Measurements from ENCODE around the gene ARHGAP22. TPM values are rescaled to one million over a fixed set of nuclear protein-coding genes. Genes with fewer than 3 reads are reported as not detected.

Gene ARHGAP22
- total and polyA plus RNA-seq, 7 experiments from 2014 or later: 0.37 to 2.9 (median 1.1) TPM; not detected in 3

DNA sequence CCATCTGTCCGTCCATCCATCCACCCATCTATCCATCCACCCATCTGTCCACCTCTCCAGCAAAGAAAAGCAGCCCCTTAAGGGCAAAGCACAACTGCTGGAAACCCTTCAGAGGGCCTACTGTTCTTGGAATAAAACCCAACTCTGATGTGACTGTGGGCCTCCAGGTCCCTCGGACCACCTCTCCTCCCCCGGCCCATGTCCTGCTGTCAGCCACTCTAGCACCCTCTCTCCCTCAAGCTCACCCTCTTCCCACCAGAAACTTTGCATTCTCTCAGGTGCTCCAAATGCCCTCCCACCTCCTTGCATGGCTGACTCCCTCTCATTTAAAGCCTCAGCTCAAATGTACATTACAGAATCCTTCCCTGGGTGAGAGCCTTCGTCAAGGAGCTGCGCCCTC is 110.3 kb downstream of the ARHGAP22 start:
- H3K27me3 Mint-ChIP-seq: peaks cover 0 to 32% (median 15%) of the 10 kb centered on the region in 5 donors
- Histone ChIP-seq H3K27me3 (ENCODE audit: control insufficient read depth in 2 of 2, insufficient read depth in 2 of 2, low read length in 2 of 2) (no peaks in the 10 kb centered on the region), H3K4me1 (ENCODE audit: control insufficient read depth in 2 of 2, insufficient read depth in 2 of 2, low read length in 2 of 2) (no peaks in the 10 kb centered on the region), H3K4me3 (ENCODE audit: low read length) (no peak overlapping the region), H3K36me3 (ENCODE audit: control insufficient read depth in 2 of 3, insufficient read depth in 3 of 3, low read length in 3 of 3) (no peaks in the 10 kb centered on the region), H3K9me3 (ENCODE audit: control insufficient read depth in 2 of 3, low read length in 3 of 3) (no peaks in the 10 kb centered on the region), H3K27ac (ENCODE audit: low read depth, low read length) (no peak overlapping the region)
- no peak for ATAC-seq
- no peaks in the 10 kb centered on the region for H3K9me3 Mint-ChIP-seq
- DNase-seq: no peak
- CTCF ChIA-PET: no interaction called here
- H3K4me1 Mint-ChIP-seq: peaks cover 9 to 22% (median 15%) of the 10 kb centered on the region in 7 donors
- intact Hi-C loops (cut with micrococcal nuclease): no loop called here
- peak overlapping the region in 5 of 10 donors; percentile 0 to 37 (median 15) for H3K4me3 Mint-ChIP-seq
- H3K27ac Mint-ChIP-seq: no peak overlapping the region
- no peaks in the 10 kb centered on the region for H3K36me3 Mint-ChIP-seq
- POLR2A ChIA-PET: no interaction called here

DNA sequence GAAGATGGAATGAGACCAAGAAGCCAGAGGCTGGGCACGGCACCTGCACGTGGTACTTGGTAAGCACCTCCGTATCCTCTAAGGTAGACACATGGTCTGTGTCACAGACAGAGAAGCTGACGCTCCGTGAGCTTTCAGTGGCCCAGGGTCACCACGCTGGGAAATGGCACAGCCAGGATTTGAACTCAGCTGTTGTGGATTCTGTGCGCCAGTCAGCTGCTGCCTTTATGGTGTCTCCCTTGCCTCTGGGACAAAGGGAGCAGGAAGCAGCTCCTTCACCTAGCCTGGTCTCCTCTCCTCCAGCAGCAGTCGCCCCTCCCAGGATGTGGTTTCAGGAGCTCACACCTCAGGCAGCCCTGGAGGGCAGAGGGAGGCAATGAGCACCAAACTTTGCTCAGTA is 110.8 kb downstream of the ARHGAP22 start:
- Mint-ChIP-seq H3K27me3 (peaks cover 0 to 32% (median 15%) of the 10 kb centered on the region in 5 donors), H3K9me3 (no peaks in the 10 kb centered on the region), H3K36me3 (no peaks in the 10 kb centered on the region), H3K4me1 (peaks cover 9 to 22% (median 15%) of the 10 kb centered on the region in 7 donors), H3K27ac (no peak overlapping the region), H3K4me3 (peak overlapping the region in 5 of 10 donors; percentile 0 to 37 (median 15))
- DNase-seq: no peak
- intact Hi-C loops (cut with micrococcal nuclease): no loop called here
- Histone ChIP-seq H3K4me1 (ENCODE audit: control insufficient read depth in 2 of 2, insufficient read depth in 2 of 2, low read length in 2 of 2) (no peaks in the 10 kb centered on the region), H3K4me3 (ENCODE audit: low read length) (no peak overlapping the region), H3K27ac (ENCODE audit: low read depth, low read length) (no peak overlapping the region), H3K36me3 (ENCODE audit: control insufficient read depth in 2 of 3, insufficient read depth in 3 of 3, low read length in 3 of 3) (no peaks in the 10 kb centered on the region), H3K27me3 (ENCODE audit: control insufficient read depth in 2 of 2, insufficient read depth in 2 of 2, low read length in 2 of 2) (no peaks in the 10 kb centered on the region), H3K9me3 (ENCODE audit: control insufficient read depth in 2 of 3, low read length in 3 of 3) (no peaks in the 10 kb centered on the region)
- ATAC-seq: no peak
- ChIA-PET POLR2A (no interaction called here), CTCF (no interaction called here)

DNA sequence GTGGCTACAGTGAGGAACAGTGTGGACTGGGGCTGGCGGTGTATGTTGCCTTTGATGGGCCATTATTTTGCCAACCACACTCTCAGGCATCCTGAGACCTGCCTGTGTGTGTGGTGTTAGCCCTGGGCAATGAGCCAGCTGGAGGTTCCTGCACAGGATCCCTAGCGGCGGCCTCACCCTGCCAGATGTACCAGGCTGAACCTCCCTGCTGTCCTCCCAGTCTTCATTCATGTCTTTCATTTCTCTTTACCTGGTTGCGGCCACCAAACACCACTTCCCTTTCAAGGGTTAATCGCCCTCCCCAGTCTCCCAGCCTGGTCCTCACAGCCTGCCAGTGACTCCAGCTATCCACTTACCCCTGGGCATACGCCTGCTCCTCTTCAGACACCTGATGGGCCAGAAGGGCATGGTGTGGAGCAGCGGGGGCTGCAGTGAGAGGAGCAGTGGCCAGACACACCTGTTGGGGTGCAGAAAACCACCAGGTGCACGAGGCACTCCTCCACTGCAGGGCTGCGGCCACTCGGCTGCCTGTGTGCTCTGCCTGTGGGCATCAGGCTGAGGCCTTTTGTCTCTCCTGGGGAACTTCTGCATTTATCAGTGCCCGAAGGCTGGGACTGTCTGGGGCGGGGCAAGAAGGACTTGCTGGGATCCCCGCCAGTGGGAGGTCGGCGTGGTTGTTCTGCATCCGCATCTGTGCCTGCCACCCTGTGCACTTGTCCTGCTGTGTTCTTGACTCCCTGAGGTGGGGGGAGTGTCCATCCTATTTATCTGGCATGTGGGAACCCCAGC is 111.6 kb downstream of the ARHGAP22 start:
- H3K4me1 ChIP-seq (ENCODE audit: control insufficient read depth in 2 of 2, insufficient read depth in 2 of 2, low read length in 2 of 2): no peaks in the 10 kb centered on the region
- DNase-seq (no peak), ATAC-seq (peak; percentile 71)
- intact Hi-C loops (cut with micrococcal nuclease): no loop called here
- Mint-ChIP-seq H3K27me3 (peaks cover under 1 to 32% (median 15%) of the 10 kb centered on the region in 5 donors), H3K36me3 (no peaks in the 10 kb centered on the region), H3K4me1 (peaks cover 9 to 22% (median 15%) of the 10 kb centered on the region in 7 donors), H3K9me3 (no peaks in the 10 kb centered on the region), H3K4me3 (no peak overlapping the region), H3K27ac (no peak overlapping the region)
- CTCF ChIA-PET: no interaction called here
- H3K9me3 ChIP-seq (ENCODE audit: control insufficient read depth in 2 of 3, low read length in 3 of 3): no peaks in the 10 kb centered on the region
- H3K36me3 ChIP-seq (ENCODE audit: control insufficient read depth in 2 of 3, insufficient read depth in 3 of 3, low read length in 3 of 3): no peaks in the 10 kb centered on the region
- no peak overlapping the region for H3K4me3 ChIP-seq (ENCODE audit: low read length)
- no peak overlapping the region for H3K27ac ChIP-seq (ENCODE audit: low read depth, low read length)
- POLR2A ChIA-PET: no interaction called here
- H3K27me3 ChIP-seq (ENCODE audit: control insufficient read depth in 2 of 2, insufficient read depth in 2 of 2, low read length in 2 of 2): no peaks in the 10 kb centered on the region

DNA sequence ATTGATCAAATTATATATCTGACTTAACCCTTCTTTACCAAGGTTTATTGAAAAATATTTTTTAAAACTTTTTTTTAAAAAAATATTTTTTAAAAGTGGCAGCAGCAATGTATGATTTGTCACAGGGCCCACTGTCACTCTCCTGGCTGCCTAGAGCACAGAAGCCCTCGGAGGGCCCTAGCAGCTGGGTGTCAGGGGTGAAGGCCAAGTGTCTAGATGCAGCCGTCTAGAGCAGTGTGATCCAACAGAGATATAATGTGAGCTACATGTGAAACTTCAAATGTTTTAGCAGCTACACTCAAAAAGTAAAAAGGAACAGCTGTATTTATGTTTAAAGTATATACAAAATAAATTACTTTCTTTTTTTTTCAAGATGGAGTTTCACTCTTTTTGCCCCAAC is 112.7 kb downstream of the ARHGAP22 start:
- H3K27me3 ChIP-seq (ENCODE audit: control insufficient read depth in 2 of 2, insufficient read depth in 2 of 2, low read length in 2 of 2): no peaks in the 10 kb centered on the region
- no peaks in the 10 kb centered on the region for H3K36me3 ChIP-seq (ENCODE audit: control insufficient read depth in 2 of 3, insufficient read depth in 3 of 3, low read length in 3 of 3)
- H3K27ac ChIP-seq (ENCODE audit: low read depth, low read length): no peak overlapping the region
- Mint-ChIP-seq H3K4me1 (peaks cover 8 to 22% (median 15%) of the 10 kb centered on the region in 7 donors), H3K4me3 (no peak overlapping the region), H3K27me3 (peaks cover 3 to 28% (median 15%) of the 10 kb centered on the region in 5 donors), H3K27ac (no peak overlapping the region), H3K36me3 (no peaks in the 10 kb centered on the region), H3K9me3 (no peaks in the 10 kb centered on the region)
- intact Hi-C loops (cut with micrococcal nuclease): no loop called here
- no peaks in the 10 kb centered on the region for H3K4me1 ChIP-seq (ENCODE audit: control insufficient read depth in 2 of 2, insufficient read depth in 2 of 2, low read length in 2 of 2)
- no peak overlapping the region for H3K4me3 ChIP-seq (ENCODE audit: low read length)
- ChIA-PET POLR2A (no interaction called here), CTCF (no interaction called here)
- DNase-seq: no peak
- H3K9me3 ChIP-seq (ENCODE audit: control insufficient read depth in 2 of 3, low read length in 3 of 3): no peaks in the 10 kb centered on the region
- no peak for ATAC-seq

DNA sequence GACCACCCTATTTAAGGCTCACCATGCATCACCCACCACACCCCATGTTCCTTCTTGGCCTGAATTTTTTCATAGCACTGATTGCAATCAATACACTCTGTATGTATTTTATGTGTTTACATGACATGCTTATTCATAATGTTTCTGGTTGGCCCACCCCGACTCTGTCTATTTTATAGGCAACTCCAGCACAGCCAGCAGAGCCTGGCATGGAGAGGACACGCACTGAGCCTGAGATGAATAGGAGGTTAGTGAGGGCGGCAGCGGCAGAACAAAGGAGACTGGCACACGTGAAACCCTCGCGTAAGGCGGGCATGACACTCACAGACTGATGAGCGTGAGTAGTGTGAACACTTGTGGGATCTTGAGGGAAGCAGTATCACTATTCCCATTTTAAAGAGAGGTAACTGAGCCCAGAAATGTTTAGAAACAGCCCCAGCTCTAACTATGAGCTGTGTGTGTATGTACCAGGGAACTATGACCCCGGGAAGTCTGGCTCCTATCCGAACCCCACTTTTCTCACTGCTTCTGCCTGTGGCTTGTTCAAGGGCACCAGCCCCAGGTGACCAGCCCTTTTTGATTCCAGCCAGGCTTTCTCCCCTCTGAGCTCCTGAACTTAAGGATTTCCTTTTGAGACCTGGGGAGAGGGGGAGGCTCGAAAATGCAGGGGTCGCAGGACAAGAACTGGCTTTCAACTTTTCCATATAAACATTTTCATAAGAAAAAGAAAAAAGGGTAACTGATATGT is 113.3 kb downstream of the ARHGAP22 start:
- H3K4me1 ChIP-seq (ENCODE audit: control insufficient read depth in 2 of 2, insufficient read depth in 2 of 2, low read length in 2 of 2): no peaks in the 10 kb centered on the region
- no peak overlapping the region for H3K27ac Mint-ChIP-seq
- no peaks in the 10 kb centered on the region for H3K9me3 Mint-ChIP-seq
- intact Hi-C loops (cut with micrococcal nuclease): no loop called here
- H3K4me1 Mint-ChIP-seq: peaks cover 7 to 22% (median 15%) of the 10 kb centered on the region in 7 donors
- ATAC-seq (no peak), DNase-seq (no peak)
- no peaks in the 10 kb centered on the region for H3K36me3 Mint-ChIP-seq
- ChIA-PET POLR2A (no interaction called here), CTCF (no interaction called here)
- H3K9me3 ChIP-seq (ENCODE audit: control insufficient read depth in 2 of 3, low read length in 3 of 3): no peaks in the 10 kb centered on the region
- H3K27me3 Mint-ChIP-seq: peaks cover 7 to 30% (median 15%) of the 10 kb centered on the region in 5 donors
- no peaks in the 10 kb centered on the region for H3K36me3 ChIP-seq (ENCODE audit: control insufficient read depth in 2 of 3, insufficient read depth in 3 of 3, low read length in 3 of 3)
- H3K4me3 ChIP-seq (ENCODE audit: low read length): no peak overlapping the region
- no peak overlapping the region for H3K27ac ChIP-seq (ENCODE audit: low read depth, low read length)
- no peak overlapping the region for H3K4me3 Mint-ChIP-seq
- no peaks in the 10 kb centered on the region for H3K27me3 ChIP-seq (ENCODE audit: control insufficient read depth in 2 of 2, insufficient read depth in 2 of 2, low read length in 2 of 2)

DNA sequence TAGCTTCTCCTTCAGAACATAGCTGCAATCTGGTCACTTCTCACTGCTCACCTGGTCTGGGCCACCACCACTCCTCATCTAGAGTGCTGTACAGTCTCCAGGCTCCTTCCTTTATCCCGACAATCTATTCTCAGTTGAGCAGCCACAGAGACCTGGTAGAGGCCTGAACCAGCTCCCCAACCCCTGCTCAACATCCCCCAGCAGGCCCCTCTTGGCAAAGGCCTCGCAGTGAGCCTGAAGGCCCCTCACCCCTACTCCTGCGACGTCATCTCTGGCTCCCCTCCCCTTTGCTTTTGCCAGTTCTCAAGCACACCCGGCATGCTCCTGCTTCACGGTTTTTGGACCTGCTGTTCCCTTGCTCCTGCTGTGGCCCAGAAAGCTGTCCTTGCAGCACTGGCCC is 113.9 kb downstream of the ARHGAP22 start:
- peaks cover 7 to 22% (median 15%) of the 10 kb centered on the region in 7 donors for H3K4me1 Mint-ChIP-seq
- no peaks in the 10 kb centered on the region for H3K4me1 ChIP-seq (ENCODE audit: control insufficient read depth in 2 of 2, insufficient read depth in 2 of 2, low read length in 2 of 2)
- H3K27me3 Mint-ChIP-seq: peaks cover 7 to 30% (median 15%) of the 10 kb centered on the region in 5 donors
- H3K27ac Mint-ChIP-seq: no peak overlapping the region
- H3K36me3 Mint-ChIP-seq: no peaks in the 10 kb centered on the region
- ChIA-PET POLR2A (interaction anchor here (0.6 kb wide), 1 partner anchor 8 kb away, joined by 3 read pairs; no protein-coding TSS in a partner anchor), CTCF (no interaction called here)
- H3K4me3 ChIP-seq (ENCODE audit: low read length): no peak overlapping the region
- H3K36me3 ChIP-seq (ENCODE audit: control insufficient read depth in 2 of 3, insufficient read depth in 3 of 3, low read length in 3 of 3): no peaks in the 10 kb centered on the region
- intact Hi-C loops (cut with micrococcal nuclease): no loop called here
- ATAC-seq (no peak), DNase-seq (no peak)
- H3K9me3 Mint-ChIP-seq: no peaks in the 10 kb centered on the region
- no peaks in the 10 kb centered on the region for H3K9me3 ChIP-seq (ENCODE audit: control insufficient read depth in 2 of 3, low read length in 3 of 3)
- no peak overlapping the region for H3K4me3 Mint-ChIP-seq
- no peaks in the 10 kb centered on the region for H3K27me3 ChIP-seq (ENCODE audit: control insufficient read depth in 2 of 2, insufficient read depth in 2 of 2, low read length in 2 of 2)
- no peak overlapping the region for H3K27ac ChIP-seq (ENCODE audit: low read depth, low read length)
